ENCODE measurements around the gene C2orf92. TPM values are rescaled to one million over a fixed set of nuclear protein-coding genes. Genes with fewer than 3 reads are reported as not detected.
"Not testable (repeated sequence)": the region's sequence is repeated elsewhere in the genome, so short reads cannot be mapped to it uniquely, and the experiment has no call there.

The C2orf92 gene
- total RNA-seq (10 to 100 TPM in 1 of 4 donors, 1 to 10 TPM in 2, not detected in 1; 6.0 to 22.7 (median 6.3) TPM), polyA plus RNA-seq (1 to 10 TPM in 2 of 3 donors, not detected in 1; 2.9 to 4.2 TPM)

DNA sequence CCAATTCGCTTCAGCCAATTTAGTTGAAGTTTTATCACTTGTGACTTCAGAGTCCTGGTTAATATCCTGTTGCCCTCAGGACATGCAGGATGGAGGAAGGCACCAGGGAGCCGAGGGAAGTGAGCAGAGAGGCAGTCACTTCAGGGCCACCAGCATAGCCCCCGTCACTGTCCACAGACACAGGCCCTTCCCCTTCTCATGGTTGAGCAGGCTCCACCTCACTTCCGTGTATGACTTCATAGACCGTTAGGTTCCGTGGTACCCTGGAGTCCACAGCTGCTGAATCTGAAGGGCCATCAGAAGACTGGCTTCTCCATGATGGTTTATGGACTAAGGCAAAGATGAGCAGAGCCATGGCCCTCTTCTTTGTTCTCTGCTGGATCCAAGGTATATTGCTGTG is at the start of gene C2orf92:
TSS of gene C2orf92 (plus strand) at position 266 of the 400 bp plus-strand sequence. CDS start at position 342, 76 bp downstream.
- H3K36me3 ChIP-seq, result no peaks in the 10 kb centered on the region
- no peak within 1 kb of the TSS for H3K27ac ChIP-seq
- intact Hi-C loops (cut with DNase I), result loop anchor here (10.0 kb wide), 1 partner anchor 935 kb away; the partner anchor contains the start of genes COA5 and UNC50
- no peak for DNase-seq
- 93 to 95% methylated on average over 6 of the region's 6 CpGs for WGBS, 2 donors
- no peaks in the 10 kb centered on the region for H3K9me3 ChIP-seq
- TF ChIP-seq POLR2AphosphoS5 (IDR thresholded peaks at IDR 0.05) (no peak), POLR2A (IDR thresholded peaks at IDR 0.05) (no peak), EP300 (IDR thresholded peaks at IDR 0.05) (no peak)
- TF ChIP-seq, protein P1, sequence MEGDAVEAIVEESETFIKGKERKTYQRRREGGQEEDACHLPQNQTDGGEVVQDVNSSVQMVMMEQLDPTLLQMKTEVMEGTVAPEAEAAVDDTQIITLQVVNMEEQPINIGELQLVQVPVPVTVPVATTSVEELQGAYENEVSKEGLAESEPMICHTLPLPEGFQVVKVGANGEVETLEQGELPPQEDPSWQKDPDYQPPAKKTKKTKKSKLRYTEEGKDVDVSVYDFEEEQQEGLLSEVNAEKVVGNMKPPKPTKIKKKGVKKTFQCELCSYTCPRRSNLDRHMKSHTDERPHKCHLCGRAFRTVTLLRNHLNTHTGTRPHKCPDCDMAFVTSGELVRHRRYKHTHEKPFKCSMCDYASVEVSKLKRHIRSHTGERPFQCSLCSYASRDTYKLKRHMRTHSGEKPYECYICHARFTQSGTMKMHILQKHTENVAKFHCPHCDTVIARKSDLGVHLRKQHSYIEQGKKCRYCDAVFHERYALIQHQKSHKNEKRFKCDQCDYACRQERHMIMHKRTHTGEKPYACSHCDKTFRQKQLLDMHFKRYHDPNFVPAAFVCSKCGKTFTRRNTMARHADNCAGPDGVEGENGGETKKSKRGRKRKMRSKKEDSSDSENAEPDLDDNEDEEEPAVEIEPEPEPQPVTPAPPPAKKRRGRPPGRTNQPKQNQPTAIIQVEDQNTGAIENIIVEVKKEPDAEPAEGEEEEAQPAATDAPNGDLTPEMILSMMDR (IDR thresholded peaks at IDR 0.05), result no peak
- no peak within 1 kb of the TSS for H3K4me3 ChIP-seq
- H3K4me1 ChIP-seq, result peaks cover 0 to 8% (median 0%) of the 10 kb centered on the region in 4 donors
- H3K27me3 ChIP-seq, result no peaks in the 10 kb centered on the region

DNA sequence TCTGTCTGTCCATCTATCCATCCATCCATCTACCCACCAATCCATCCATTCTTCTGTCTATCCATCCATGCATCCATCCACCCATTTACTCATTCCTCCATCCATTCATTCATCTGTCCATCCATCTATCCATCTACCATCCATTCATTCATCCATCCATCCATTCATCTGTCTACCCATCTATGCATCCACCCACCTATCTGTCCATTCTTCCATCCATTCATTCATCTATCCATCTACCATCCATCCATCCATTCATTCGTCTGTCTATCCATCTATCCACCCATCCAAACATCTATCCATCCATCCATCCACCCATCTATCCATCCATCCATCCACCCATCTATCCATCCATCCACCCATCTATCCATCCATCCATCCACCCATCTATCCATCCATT is 49.0 kb upstream of the C2orf92 start:
- intact Hi-C loops (cut with DNase I); H3K27ac ChIP-seq; H3K9me3 ChIP-seq; H3K36me3 ChIP-seq; H3K4me1 ChIP-seq; H3K4me3 ChIP-seq; H3K27me3 ChIP-seq; DNase-seq: not testable (repeated sequence)
- 84% methylated on average over 1 of the region's 1 CpG for WGBS, 2 donors

DNA sequence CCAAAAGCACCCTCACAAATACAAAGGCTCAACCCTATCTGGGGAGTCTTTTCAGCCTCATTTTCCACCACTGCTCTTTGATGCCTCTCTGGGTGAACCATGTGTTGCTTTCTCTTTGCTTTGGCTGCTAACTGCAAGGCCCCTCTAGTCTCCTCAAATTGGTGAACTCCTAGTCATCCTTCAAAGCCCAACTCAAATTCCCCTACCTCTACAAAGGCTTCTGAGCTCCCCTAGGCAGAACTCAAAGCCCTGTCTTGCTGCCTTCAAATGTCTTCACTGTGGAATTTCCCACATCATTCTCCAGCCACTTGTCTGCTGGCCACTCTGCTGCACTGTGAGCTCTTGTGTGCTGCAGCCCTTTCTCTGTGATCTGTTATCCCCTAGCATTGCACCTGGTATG is 46.5 kb upstream of the C2orf92 start:
- H3K27ac ChIP-seq; H3K9me3 ChIP-seq; intact Hi-C loops (cut with DNase I); H3K27me3 ChIP-seq; H3K4me3 ChIP-seq; H3K36me3 ChIP-seq; DNase-seq; H3K4me1 ChIP-seq: not testable (repeated sequence)

DNA sequence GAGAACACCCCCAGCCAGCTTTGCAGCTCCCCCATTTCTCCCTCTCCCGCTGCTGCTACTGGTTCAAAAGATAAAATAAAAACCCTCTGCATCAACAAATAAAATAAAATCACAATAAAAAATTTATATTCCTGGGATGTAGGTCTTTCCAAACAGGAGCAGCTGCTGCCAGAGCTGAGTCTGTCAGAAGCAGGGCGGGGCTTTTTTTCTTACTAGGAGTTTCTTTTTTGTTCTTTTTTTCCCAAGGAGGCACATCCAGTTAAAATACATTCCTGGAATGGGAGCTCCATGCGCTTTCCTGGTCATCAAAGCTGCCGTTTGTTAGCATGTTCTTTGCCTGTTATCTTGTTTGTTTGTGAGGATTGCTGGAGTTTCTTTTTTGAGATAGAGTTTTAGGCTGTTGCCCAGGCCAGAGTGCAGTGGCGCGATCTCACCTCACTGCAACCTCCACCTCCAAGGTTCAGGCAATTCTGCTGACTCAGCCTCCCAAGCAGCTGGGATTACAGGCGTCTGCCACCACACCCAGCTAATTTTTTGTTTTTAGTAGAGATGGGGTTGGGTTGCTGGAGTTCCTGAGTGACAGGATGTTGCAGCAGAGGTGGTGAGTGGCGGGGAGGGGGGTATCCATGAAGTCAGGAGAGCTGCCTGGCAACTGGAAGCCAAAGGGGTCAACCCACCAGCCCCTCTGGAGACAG is 44.0 kb upstream of the C2orf92 start:
- H3K4me1 ChIP-seq; H3K27me3 ChIP-seq; H3K4me3 ChIP-seq; H3K36me3 ChIP-seq; H3K27ac ChIP-seq; H3K9me3 ChIP-seq; intact Hi-C loops (cut with DNase I); DNase-seq: not testable (repeated sequence)
- 17 to 47% methylated on average over 4 of the region's 8 CpGs for WGBS, 2 donors

DNA sequence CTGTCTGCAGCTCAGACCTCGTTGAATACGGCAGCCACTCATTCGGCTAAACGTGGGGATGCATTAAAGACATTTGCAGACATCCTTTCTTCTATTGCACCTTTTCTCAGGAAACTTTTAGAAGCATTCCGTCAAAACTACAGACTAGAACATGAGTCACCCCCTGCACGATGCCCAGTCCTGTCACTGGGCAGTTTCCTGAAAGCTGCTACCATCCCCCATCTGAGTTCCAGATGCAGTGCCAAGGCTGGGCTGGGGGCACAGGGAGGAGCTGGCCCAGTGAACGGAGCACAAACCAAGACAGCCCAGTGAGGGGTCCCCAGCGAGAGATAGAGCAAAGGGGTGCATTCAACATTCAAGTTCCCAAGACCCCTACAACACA is 43.5 kb upstream of the C2orf92 start:
- DNase-seq; H3K4me1 ChIP-seq; H3K4me3 ChIP-seq; H3K27ac ChIP-seq; H3K27me3 ChIP-seq; H3K9me3 ChIP-seq; intact Hi-C loops (cut with DNase I); H3K36me3 ChIP-seq: not testable (repeated sequence)
- 74 to 80% methylated on average over 8 of the region's 8 CpGs for WGBS, 2 donors

DNA sequence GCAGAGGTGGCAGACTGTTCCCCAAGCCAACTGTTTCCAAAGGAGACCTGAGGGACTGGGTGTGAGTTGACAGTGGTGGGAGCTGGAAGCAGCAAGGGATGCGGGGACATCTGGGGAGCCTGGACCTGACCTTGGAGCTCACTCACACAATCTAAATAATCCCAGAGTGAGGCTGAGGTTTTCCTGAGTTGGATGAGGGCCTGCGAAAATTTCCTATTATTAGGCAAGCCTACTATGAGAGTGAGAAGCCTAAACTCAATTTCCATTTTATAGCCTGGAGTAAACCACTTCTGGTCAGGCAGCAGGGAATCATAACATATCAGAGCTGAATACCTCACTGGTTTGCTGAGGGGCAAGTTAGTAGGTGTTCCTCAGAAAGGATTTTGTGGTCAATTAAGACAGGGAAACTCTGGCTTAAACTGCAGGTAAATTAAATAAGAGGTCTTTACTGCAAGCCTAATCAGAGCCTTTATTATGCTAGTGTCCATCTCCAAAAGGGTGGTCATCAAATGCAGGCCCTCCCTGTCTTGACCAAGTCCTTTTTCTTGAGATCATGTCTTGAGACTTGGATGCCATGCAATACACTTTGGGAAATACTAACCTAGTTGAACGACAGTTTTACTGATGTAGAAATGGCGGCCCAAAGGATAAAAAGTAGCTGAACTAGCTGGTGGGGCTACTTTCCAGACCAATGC is 25.3 kb upstream of the C2orf92 start:
- H3K36me3 ChIP-seq, result peaks cover 0 to 23% (median 20%) of the 10 kb centered on the region in 4 donors
- no peak for DNase-seq
- H3K4me3 ChIP-seq, result no peak overlapping the region
- intact Hi-C loops (cut with DNase I), result loop anchor here (10.0 kb wide), 1 partner anchor 49 kb away; no protein-coding TSS in a partner anchor
- H3K4me1 ChIP-seq, result peaks cover 0 to 21% (median 18%) of the 10 kb centered on the region in 4 donors
- WGBS, 2 donors, result 96% methylated on average over 4 of the region's 4 CpGs
- H3K27ac ChIP-seq, result peak overlapping the region in 1 of 4 donors; percentile 95
- TF ChIP-seq POLR2A (IDR thresholded peaks at IDR 0.05) (no peak), POLR2AphosphoS5 (IDR thresholded peaks at IDR 0.05) (no peak), EP300 (IDR thresholded peaks at IDR 0.05) (no peak)
- TF ChIP-seq, protein P1 (IDR thresholded peaks at IDR 0.05), result no peak
- H3K27me3 ChIP-seq, result no peaks in the 10 kb centered on the region
- H3K9me3 ChIP-seq, result no peaks in the 10 kb centered on the region

Data from sigmoid colon (tissue), 7 donors.